Liver (tissue), 9 donors: ENCODE data around the gene RGL1. TPM values are rescaled to one million over a fixed set of nuclear protein-coding genes. Genes with fewer than 3 reads are reported as not detected.

Experiments used
- DNase-seq: peaks from one replicate; pipeline ENCODE4 v3.0.0-alpha.2; 2017; ENCODE audit warnings: low spot score
- H3K27ac ChIP-seq, 2 donors: one replicate each; pipeline ENCODE4 v1.7.0; 2013; ENCODE audit warnings: inconsistent platforms in 2 of 2, low read length in 2 of 2, control low read depth in 1 of 2, low read depth in 1 of 2, mild to moderate bottlenecking in 1 of 2
- H3K27me3 ChIP-seq, 4 donors: one replicate each; pipeline versions ENCODE4 v1.6.1 to v1.7.0; 2013; ENCODE audit warnings: low read length in 3 of 4, inconsistent platforms in 1 of 4, mild to moderate bottlenecking in 1 of 4, moderate library complexity in 1 of 4; ENCODE audit not compliant: control insufficient read depth in 4 of 4, insufficient read depth in 4 of 4
- H3K36me3 ChIP-seq, 4 donors: one replicate each; pipeline versions ENCODE4 v1.6.1 to v1.7.0; 2013; ENCODE audit warnings: low read length in 3 of 4, mild to moderate bottlenecking in 3 of 4, low read depth in 1 of 4, moderate library complexity in 1 of 4; ENCODE audit not compliant: control insufficient read depth in 4 of 4, insufficient read depth in 3 of 4
- H3K4me1 ChIP-seq, 4 donors: one replicate each; pipeline versions ENCODE4 v1.6.1 to v1.7.0; 2013; ENCODE audit warnings: low read length in 3 of 4, mild to moderate bottlenecking in 3 of 4, moderate library complexity in 1 of 4; ENCODE audit not compliant: control insufficient read depth in 4 of 4, insufficient read depth in 4 of 4
- H3K4me3 ChIP-seq, 3 donors: one replicate each; pipeline versions ENCODE4 v1.6.1 to v1.7.0; 2013; ENCODE audit warnings: low read length in 3 of 3, control low read depth in 1 of 3, low read depth in 1 of 3, mild to moderate bottlenecking in 1 of 3
- H3K9ac ChIP-seq, 2 donors: one replicate each; pipeline ENCODE4 v1.7.0; 2013; ENCODE audit warnings: low read length in 2 of 2, mild to moderate bottlenecking in 2 of 2, moderate library complexity in 2 of 2, control low read depth in 1 of 2, low read depth in 1 of 2
- H3K9me3 ChIP-seq, 4 donors: one replicate each; pipeline versions ENCODE4 v1.6.1 to v1.7.0; 2013; ENCODE audit warnings: low read length in 3 of 4; ENCODE audit not compliant: control insufficient read depth in 4 of 4
- ATF3 ChIP-seq: IDR thresholded peaks from 2 replicates; pipeline ENCODE4 v1.6.1; 2016; ENCODE audit warnings: antibody characterized with exemption
- CTCF ChIP-seq: fragments of 150-350 bp; IDR thresholded peaks from 2 replicates; pipeline ENCODE4 v1.5.1; 2017; ENCODE audit warnings: improper control_type of control experiment, low read depth, low read length; ENCODE audit not compliant: missing input control
- EGR1 ChIP-seq, 2 donors: IDR thresholded peaks; 2 replicates each; pipeline ENCODE4 v1.6.1; 2016 to 2018; ENCODE audit warnings: antibody characterized with exemption in 2 of 2, low read depth in 2 of 2
- FOXA1 ChIP-seq: IDR thresholded peaks from 2 replicates; pipeline ENCODE4 v1.6.1; 2016; ENCODE audit warnings: antibody characterized with exemption
- FOXA2 ChIP-seq: IDR thresholded peaks from 2 replicates; pipeline ENCODE4 v1.6.1; 2016; ENCODE audit warnings: antibody characterized with exemption
- GABPA ChIP-seq, 2 donors: IDR thresholded peaks in 1 of 2; conservative IDR thresholded peaks in 1 of 2; 2 replicates each; pipeline ENCODE4 v1.6.1; 2016; ENCODE audit warnings: antibody characterized with exemption in 2 of 2, mild to moderate bottlenecking in 1 of 2, moderate library complexity in 1 of 2
- HNF4A ChIP-seq, 2 donors: conservative IDR thresholded peaks; 2 replicates each; pipeline ENCODE4 v1.6.1; 2016; ENCODE audit warnings: antibody characterized with exemption in 2 of 2, mild to moderate bottlenecking in 2 of 2
- HNF4G ChIP-seq: IDR thresholded peaks from 2 replicates; pipeline ENCODE4 v1.6.1; 2016; ENCODE audit warnings: antibody characterized with exemption
- JUND ChIP-seq, 2 donors: IDR thresholded peaks; 2 replicates each; pipeline ENCODE4 v1.6.1; 2016; ENCODE audit warnings: antibody characterized with exemption in 2 of 2
- MAX ChIP-seq: IDR thresholded peaks from 2 replicates; pipeline ENCODE4 v1.6.1; 2016; ENCODE audit warnings: antibody characterized with exemption
- NR2F2 ChIP-seq: IDR thresholded peaks from 2 replicates; pipeline ENCODE4 v1.6.1; 2016; ENCODE audit warnings: antibody characterized with exemption
- RAD21 ChIP-seq, 2 donors: IDR thresholded peaks; 2 replicates each; pipeline ENCODE4 v1.6.1; 2016; ENCODE audit warnings: antibody characterized with exemption in 2 of 2, mild to moderate bottlenecking in 2 of 2
- RXRA ChIP-seq, 2 donors: IDR thresholded peaks; 2 replicates each; pipeline ENCODE4 v1.6.1; 2017 to 2018; ENCODE audit warnings: antibody characterized with exemption in 2 of 2, mild to moderate bottlenecking in 1 of 2
- SP1 ChIP-seq: IDR thresholded peaks from 2 replicates; pipeline ENCODE4 v1.6.1; 2018; ENCODE audit warnings: antibody characterized with exemption, mild to moderate bottlenecking
- TAF1 ChIP-seq: conservative IDR thresholded peaks from 2 replicates; pipeline ENCODE4 v1.6.1; 2016; ENCODE audit warnings: antibody characterized with exemption, mild to moderate bottlenecking
- YY1 ChIP-seq: IDR thresholded peaks from 2 replicates; pipeline ENCODE4 v1.6.1; 2016; ENCODE audit warnings: antibody characterized with exemption, mild to moderate bottlenecking
- WGBS: extraction: QIAGEN DNeasy Blood & Tissue Kit; methylation state at CpG from one replicate; pipeline ENCODE4 v1.1.7; 2013; 5-methylcytosine and 5-hydroxymethylcytosine counted together
- polyA plus RNA-seq, 2 donors: library from polyadenylated mRNA; stranded (reverse) in 1 of 2; unstranded in 1 of 2; fragments of 200-250 nt in 1 of 2; fragments of >200 nt in 1 of 2; fragmentation: Nextera tagmentation in 1 of 2; extraction: Ambion mirVana in 1 of 2; gene quantifications; one replicate each; pipeline versions ENCODE4 v1.2.1 to v1.2.3, GENCODE V29; 2013 to 2015
- total RNA-seq, 2 donors: library from RNA; depleted of rRNA; stranded (reverse); fragments of >200 nt; gene quantifications; one replicate each; pipeline ENCODE4 v1.2.3, GENCODE V29; 2014
- TF ChIP-seq, protein P1 (sequence below): IDR thresholded peaks from 2 replicates; pipeline ENCODE4 v1.6.1; 2016; ENCODE audit warnings: antibody characterized with exemption
- TF ChIP-seq, protein P2 (sequence below): IDR thresholded peaks from 2 replicates; pipeline ENCODE4 v1.6.1; 2016; ENCODE audit warnings: antibody characterized with exemption, mild to moderate bottlenecking
- donor health status: healthy.
- donor health status: healthy.
- donor health status: healthy.
- donor health status: healthy.
- donor health status: healthy.

Gene RGL1
- total and polyA plus RNA-seq, 4 donors: 3.9 to 15.3 (median 8.9) TPM

DNA sequence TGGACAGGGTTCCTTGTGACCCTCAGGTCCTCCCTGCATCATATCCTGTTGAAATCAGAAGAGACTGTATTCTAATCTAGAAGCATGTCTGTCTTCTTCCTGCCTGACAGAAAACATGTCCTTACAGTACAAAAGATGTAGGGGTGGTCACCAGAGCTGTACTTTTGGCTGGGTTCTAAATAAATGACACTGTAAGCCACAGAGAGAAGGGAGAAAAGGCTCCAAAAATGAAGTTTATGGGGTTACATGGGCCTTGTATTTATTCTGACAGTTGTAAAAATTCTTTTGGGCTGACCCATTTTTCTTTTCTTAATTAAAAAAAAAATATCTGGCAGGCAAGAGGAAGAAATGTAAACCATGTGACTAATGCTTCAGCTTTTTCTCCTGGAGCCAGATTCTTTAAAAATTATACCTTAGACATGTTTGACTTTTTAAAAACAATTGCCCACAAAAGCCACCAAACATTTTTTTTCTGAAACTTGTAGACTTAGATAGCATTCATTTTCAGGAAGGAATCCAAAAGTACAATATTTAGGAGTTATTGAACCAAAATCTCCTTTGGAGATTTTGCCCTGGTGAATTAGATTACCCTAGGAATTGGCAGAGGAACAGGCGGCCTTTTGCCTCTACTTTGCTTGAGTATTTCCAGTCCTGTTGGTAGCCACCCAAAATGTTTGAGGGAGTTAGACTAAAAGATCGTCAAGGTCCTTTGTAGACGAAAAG, 17.1 kb downstream of the RGL1 start:
- TF ChIP-seq RAD21 (IDR thresholded peaks at IDR 0.05) (no peak), NR2F2 (peak; percentile 73)
- Histone ChIP-seq H3K4me3 (no peak overlapping the region), H3K36me3 (no peaks in the 10 kb centered on the region), H3K9ac (no peak overlapping the region), H3K4me1 (peaks cover 0 to under 1% (median 0%) of the 10 kb centered on the region in 4 donors), H3K9me3 (no peaks in the 10 kb centered on the region), H3K27ac (peak overlapping the region; percentile 19 to 28), H3K27me3 (no peaks in the 10 kb centered on the region)
- 85% methylated on average over 3 of the region's 3 CpGs for WGBS
- no peak for DNase-seq

DNA sequence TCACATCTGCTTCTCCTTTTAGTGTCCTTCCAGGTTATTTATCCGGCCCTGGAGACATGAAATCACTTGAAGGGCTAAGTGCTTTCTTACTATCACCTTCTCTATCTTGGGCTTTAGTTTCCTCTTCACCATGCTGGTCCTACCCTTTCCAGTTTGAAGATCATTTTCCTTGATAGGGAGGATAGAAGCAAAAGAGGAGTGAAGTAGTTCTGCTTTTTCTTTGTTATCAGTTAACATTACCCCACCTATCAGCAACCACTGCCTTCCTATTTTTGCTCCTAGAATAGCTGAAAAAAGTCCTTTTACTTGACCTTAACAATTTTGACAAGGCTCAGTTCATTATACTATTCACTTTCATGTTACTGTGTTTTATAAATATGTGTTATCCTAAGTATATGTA, 19.4 kb downstream of the RGL1 start:
- H3K4me3 ChIP-seq: no peak overlapping the region
- no peak overlapping the region for H3K27ac ChIP-seq
- no peaks in the 10 kb centered on the region for H3K36me3 ChIP-seq
- H3K9ac ChIP-seq: no peak overlapping the region
- H3K9me3 ChIP-seq: no peaks in the 10 kb centered on the region
- no peak for DNase-seq
- no peaks in the 10 kb centered on the region for H3K27me3 ChIP-seq
- H3K4me1 ChIP-seq: no peaks in the 10 kb centered on the region
- TF ChIP-seq MAX: no peak
- TF ChIP-seq, protein P1, sequence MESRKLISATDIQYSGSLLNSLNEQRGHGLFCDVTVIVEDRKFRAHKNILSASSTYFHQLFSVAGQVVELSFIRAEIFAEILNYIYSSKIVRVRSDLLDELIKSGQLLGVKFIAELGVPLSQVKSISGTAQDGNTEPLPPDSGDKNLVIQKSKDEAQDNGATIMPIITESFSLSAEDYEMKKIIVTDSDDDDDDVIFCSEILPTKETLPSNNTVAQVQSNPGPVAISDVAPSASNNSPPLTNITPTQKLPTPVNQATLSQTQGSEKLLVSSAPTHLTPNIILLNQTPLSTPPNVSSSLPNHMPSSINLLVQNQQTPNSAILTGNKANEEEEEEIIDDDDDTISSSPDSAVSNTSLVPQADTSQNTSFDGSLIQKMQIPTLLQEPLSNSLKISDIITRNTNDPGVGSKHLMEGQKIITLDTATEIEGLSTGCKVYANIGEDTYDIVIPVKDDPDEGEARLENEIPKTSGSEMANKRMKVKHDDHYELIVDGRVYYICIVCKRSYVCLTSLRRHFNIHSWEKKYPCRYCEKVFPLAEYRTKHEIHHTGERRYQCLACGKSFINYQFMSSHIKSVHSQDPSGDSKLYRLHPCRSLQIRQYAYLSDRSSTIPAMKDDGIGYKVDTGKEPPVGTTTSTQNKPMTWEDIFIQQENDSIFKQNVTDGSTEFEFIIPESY: no peak
- no peak for TF ChIP-seq FOXA2
- no peak for TF ChIP-seq NR2F2
- no peak for TF ChIP-seq HNF4A (conservative IDR thresholded peaks at IDR 0.05)
- TF ChIP-seq YY1: no peak
- TF ChIP-seq HNF4G: no peak
- TF ChIP-seq EGR1 (IDR thresholded peaks at IDR 0.05; ENCODE audit: low read depth in 2 of 2): no peak
- no peak for TF ChIP-seq RXRA (IDR thresholded peaks at IDR 0.05)
- TF ChIP-seq, protein P2, sequence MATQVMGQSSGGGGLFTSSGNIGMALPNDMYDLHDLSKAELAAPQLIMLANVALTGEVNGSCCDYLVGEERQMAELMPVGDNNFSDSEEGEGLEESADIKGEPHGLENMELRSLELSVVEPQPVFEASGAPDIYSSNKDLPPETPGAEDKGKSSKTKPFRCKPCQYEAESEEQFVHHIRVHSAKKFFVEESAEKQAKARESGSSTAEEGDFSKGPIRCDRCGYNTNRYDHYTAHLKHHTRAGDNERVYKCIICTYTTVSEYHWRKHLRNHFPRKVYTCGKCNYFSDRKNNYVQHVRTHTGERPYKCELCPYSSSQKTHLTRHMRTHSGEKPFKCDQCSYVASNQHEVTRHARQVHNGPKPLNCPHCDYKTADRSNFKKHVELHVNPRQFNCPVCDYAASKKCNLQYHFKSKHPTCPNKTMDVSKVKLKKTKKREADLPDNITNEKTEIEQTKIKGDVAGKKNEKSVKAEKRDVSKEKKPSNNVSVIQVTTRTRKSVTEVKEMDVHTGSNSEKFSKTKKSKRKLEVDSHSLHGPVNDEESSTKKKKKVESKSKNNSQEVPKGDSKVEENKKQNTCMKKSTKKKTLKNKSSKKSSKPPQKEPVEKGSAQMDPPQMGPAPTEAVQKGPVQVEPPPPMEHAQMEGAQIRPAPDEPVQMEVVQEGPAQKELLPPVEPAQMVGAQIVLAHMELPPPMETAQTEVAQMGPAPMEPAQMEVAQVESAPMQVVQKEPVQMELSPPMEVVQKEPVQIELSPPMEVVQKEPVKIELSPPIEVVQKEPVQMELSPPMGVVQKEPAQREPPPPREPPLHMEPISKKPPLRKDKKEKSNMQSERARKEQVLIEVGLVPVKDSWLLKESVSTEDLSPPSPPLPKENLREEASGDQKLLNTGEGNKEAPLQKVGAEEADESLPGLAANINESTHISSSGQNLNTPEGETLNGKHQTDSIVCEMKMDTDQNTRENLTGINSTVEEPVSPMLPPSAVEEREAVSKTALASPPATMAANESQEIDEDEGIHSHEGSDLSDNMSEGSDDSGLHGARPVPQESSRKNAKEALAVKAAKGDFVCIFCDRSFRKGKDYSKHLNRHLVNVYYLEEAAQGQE: no peak
- TF ChIP-seq TAF1: no peak
- TF ChIP-seq GABPA (IDR thresholded peaks at IDR 0.05 in 1 of 2, conservative IDR thresholded peaks at IDR 0.05 in 1 of 2): no peak
- TF ChIP-seq SP1: no peak
- TF ChIP-seq CTCF: no peak
- TF ChIP-seq ATF3: no peak
- TF ChIP-seq RAD21 (IDR thresholded peaks at IDR 0.05): no peak
- no peak for TF ChIP-seq FOXA1
- no peak for TF ChIP-seq JUND (IDR thresholded peaks at IDR 0.05)
- WGBS: 84% methylated on average over 1 of the region's 1 CpG
